CD14-positive monocyte (primary cell): Measurements from ENCODE around the gene ITGA6. TPM values are rescaled to one million over a fixed set of nuclear protein-coding genes. Genes with fewer than 3 reads are reported as not detected.
A peak's percentile ranks its signal among the peaks of the same experiment; 100 is the strongest.

Source experiments
- DNase-seq, 3 donors: peaks; one replicate each; pipeline ENCODE4 v3.0.0-alpha.2; 2011 to 2022
- H2AFZ ChIP-seq: 2 replicates; pipeline ENCODE4 v1.6.0; 2012; ENCODE audit warnings: mild to moderate bottlenecking, low read depth, low read length, inconsistent platforms; ENCODE audit not compliant: insufficient read depth, poor library complexity, severe bottlenecking
- H3K27ac ChIP-seq, 2 donors: 1 replicate in 1 of 2; 2 replicates in 1 of 2; pipeline ENCODE4 v1.5.1; 2012 to 2013; ENCODE audit warnings: low read length in 2 of 2, control low read depth in 1 of 2, inconsistent platforms in 1 of 2, low read depth in 1 of 2, mild to moderate bottlenecking in 1 of 2
- H3K27me3 ChIP-seq, 2 donors: one replicate each; pipeline versions ENCODE4 v1.6.0 to v1.6.1; 2011 to 2013; ENCODE audit warnings: low read length in 2 of 2; ENCODE audit not compliant: control insufficient read depth in 2 of 2, insufficient read depth in 2 of 2
- H3K36me3 ChIP-seq, 2 donors: replicated peaks in 1 of 2; 1 replicate in 1 of 2; 2 replicates in 1 of 2; pipeline versions ENCODE4 v1.5.1 to v1.6.1; 2012 to 2013; ENCODE audit warnings: low read length in 2 of 2, control low read depth in 1 of 2, inconsistent platforms in 1 of 2, mild to moderate bottlenecking in 1 of 2; ENCODE audit not compliant: insufficient read depth in 2 of 2, control insufficient read depth in 1 of 2
- H3K4me1 ChIP-seq, 2 donors: 1 replicate in 1 of 2; 2 replicates in 1 of 2; pipeline versions ENCODE4 v1.5.1 to v1.6.1; 2012 to 2013; ENCODE audit warnings: low read length in 2 of 2, control low read depth in 1 of 2, inconsistent platforms in 1 of 2, mild to moderate bottlenecking in 1 of 2, moderate library complexity in 1 of 2; ENCODE audit not compliant: insufficient read depth in 2 of 2, control insufficient read depth in 1 of 2
- H3K4me2 ChIP-seq: replicated peaks from 2 replicates; pipeline ENCODE3; 2012; ENCODE audit warnings: low read length, moderate library complexity, mild to moderate bottlenecking; ENCODE audit not compliant: poor library complexity, severe bottlenecking; ENCODE audit errors: extremely low read depth
- H3K4me3 ChIP-seq, 3 experiments: fragments of 200-600 bp in 1 of 3; sonication (generic) in 1 of 3; replicated peaks in 1 of 3; 1 replicate in 2 of 3; 2 replicates in 1 of 3; pipeline ENCODE4 v1.5.1; 2011 to 2013; ENCODE audit warnings: low read length in 3 of 3, mild to moderate bottlenecking in 3 of 3, control low read depth in 2 of 3, low read depth in 2 of 3, inconsistent platforms in 1 of 3, moderate library complexity in 1 of 3
- H3K79me2 ChIP-seq: 2 replicates; pipeline ENCODE4 v1.6.0; 2012; ENCODE audit warnings: mild to moderate bottlenecking, control low read depth, inconsistent platforms, low read length, moderate library complexity; ENCODE audit not compliant: insufficient read depth
- H3K9ac ChIP-seq: 2 replicates; pipeline ENCODE4 v1.6.0; 2017; ENCODE audit warnings: low read length, mild to moderate bottlenecking; ENCODE audit not compliant: insufficient read depth, poor library complexity, severe bottlenecking
- H3K9me3 ChIP-seq, 2 donors: replicated peaks in 1 of 2; 1 replicate in 1 of 2; 2 replicates in 1 of 2; pipeline versions ENCODE4 v1.5.1 to v1.6.1; 2012 to 2013; ENCODE audit warnings: low read length in 2 of 2, control low read depth in 1 of 2; ENCODE audit not compliant: control insufficient read depth in 1 of 2, insufficient read depth in 1 of 2
- H4K20me1 ChIP-seq: 2 replicates; pipeline ENCODE4 v1.6.0; 2012; ENCODE audit warnings: mild to moderate bottlenecking, low read length, control low read depth, moderate library complexity; ENCODE audit not compliant: insufficient read depth
- H3K27ac Mint-ChIP-seq, 7 donors: one replicate each; pipeline ENCODE4 v1.8.0; 2020; ENCODE audit warnings: mild to moderate bottlenecking in 7 of 7, mixed read lengths in 7 of 7, moderate library complexity in 6 of 7, inconsistent platforms in 2 of 7
- H3K27me3 Mint-ChIP-seq, 3 donors: one replicate each; pipeline ENCODE4 v1.8.0; 2021 to 2022; ENCODE audit warnings: low read depth in 3 of 3, mild to moderate bottlenecking in 3 of 3, mixed read lengths in 3 of 3, moderate library complexity in 3 of 3, inconsistent platforms in 1 of 3
- H3K36me3 Mint-ChIP-seq, 2 donors: one replicate each; pipeline ENCODE4 v1.8.0; 2020; ENCODE audit warnings: mixed read lengths in 2 of 2, inconsistent platforms in 1 of 2, mild to moderate bottlenecking in 1 of 2
- H3K4me1 Mint-ChIP-seq: one replicate; pipeline ENCODE4 v1.8.0; 2020; ENCODE audit warnings: mild to moderate bottlenecking, mixed read lengths
- H3K4me3 Mint-ChIP-seq, 2 donors: one replicate each; pipeline ENCODE4 v1.8.0; 2020; ENCODE audit warnings: mild to moderate bottlenecking in 2 of 2, mixed read lengths in 2 of 2, moderate library complexity in 1 of 2
- H3K9me3 Mint-ChIP-seq, 7 donors: one replicate each; pipeline ENCODE4 v1.8.0; 2020 to 2022; ENCODE audit warnings: mixed read lengths in 7 of 7, mild to moderate bottlenecking in 6 of 7, moderate library complexity in 6 of 7, inconsistent platforms in 2 of 7
- WGBS: methylation state at CpG from one replicate; pipeline ENCODE4 v1.1.5; 2013; ENCODE audit warnings: missing lambda C conversion rate; ENCODE audit not compliant: insufficient coverage; 5-methylcytosine and 5-hydroxymethylcytosine counted together
- intact Hi-C, 2 donors: fragments of 100-400 bp; cut with micrococcal nuclease; formaldehyde crosslinking; loops; one replicate each; pipeline versions ENCODE4 v1.15.0 to v1.15.1; 2023
- polyA plus RNA-seq, 3 donors: library from polyadenylated mRNA; depleted of rRNA in 1 of 3; unstranded in 2 of 3; stranded (reverse) in 1 of 3; fragments of 300-500 nt in 2 of 3; fragments of >200 nt in 1 of 3; fragmentation: Illumina TruSeq in 2 of 3; gene quantifications; 1 replicate in 2 of 3; 2 replicates in 1 of 3; pipeline ENCODE4 v1.2.3, GENCODE V29; 2012 to 2021
- TF ChIP-seq, protein P1 (sequence below): fragments of 200-600 bp; IDR thresholded peaks from one replicate; pipeline ENCODE4 v1.8.0; 2022; ENCODE audit warnings: antibody characterized with exemption, mild to moderate bottlenecking

ITGA6 gene
- polyA plus RNA-seq, 3 donors: 0.01 to 0.36 (median 0.20) TPM

DNA sequence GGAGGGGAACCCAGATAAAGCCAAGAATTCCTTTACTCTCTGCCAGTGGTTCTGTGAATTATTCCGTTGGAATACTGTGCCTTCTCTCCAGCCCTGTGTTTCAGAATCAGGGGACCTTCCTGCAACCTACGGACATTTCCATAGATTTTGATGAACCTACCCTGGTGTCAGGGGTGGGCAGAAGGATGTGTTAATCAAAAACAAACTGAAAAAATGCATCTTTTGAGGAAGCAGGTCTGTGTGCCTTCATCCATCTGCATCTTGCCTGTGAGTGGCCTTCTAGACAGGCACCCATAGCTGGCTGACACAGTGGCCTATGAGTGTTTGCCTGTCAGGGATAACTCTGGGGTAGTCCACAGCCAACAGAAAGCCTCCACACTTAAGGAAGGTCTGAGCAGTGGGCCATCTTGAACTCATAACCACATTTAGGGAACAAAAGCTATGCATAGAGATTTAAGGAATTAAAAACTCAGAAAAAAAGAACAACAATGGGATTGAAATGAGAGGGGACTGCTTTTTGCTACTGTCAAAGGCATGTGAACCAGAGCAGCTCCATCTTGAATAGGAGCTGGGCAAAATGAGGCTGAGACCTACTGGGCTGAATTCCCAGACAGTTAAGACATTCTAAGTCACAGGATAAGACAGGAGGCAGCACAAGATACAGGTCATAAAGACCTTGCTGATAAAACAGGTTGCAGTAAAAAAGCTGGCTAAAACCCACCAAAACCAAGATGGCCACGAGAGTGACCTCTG, 45.9 kb upstream of the ITGA6 start:
- intact Hi-C loops: no loop called here
- peaks cover 28% of the 10 kb centered on the region for H3K4me1 Mint-ChIP-seq
- H3K4me2 ChIP-seq: peak overlapping the region; percentile 62
- peak overlapping the region in 4 of 7 donors; percentile 31 to 87 (median 82) for H3K27ac Mint-ChIP-seq
- 80% methylated on average over 1 of the region's 3 CpGs for WGBS
- H3K9me3 Mint-ChIP-seq: peaks cover 3 to 14% (median 9%) of the 10 kb centered on the region in 7 donors
- no peak overlapping the region for H3K9ac ChIP-seq
- no peaks in the 10 kb centered on the region for H3K79me2 ChIP-seq
- H3K27ac ChIP-seq: no peak overlapping the region
- H3K27me3 ChIP-seq: no peaks in the 10 kb centered on the region
- H3K4me3 ChIP-seq: peak overlapping the region in 1 of 3 experiments; percentile 58
- peaks cover 24 to 28% of the 10 kb centered on the region in 2 donors for H3K4me1 ChIP-seq
- no peak overlapping the region for H2AFZ ChIP-seq
- TF ChIP-seq, protein P1, sequence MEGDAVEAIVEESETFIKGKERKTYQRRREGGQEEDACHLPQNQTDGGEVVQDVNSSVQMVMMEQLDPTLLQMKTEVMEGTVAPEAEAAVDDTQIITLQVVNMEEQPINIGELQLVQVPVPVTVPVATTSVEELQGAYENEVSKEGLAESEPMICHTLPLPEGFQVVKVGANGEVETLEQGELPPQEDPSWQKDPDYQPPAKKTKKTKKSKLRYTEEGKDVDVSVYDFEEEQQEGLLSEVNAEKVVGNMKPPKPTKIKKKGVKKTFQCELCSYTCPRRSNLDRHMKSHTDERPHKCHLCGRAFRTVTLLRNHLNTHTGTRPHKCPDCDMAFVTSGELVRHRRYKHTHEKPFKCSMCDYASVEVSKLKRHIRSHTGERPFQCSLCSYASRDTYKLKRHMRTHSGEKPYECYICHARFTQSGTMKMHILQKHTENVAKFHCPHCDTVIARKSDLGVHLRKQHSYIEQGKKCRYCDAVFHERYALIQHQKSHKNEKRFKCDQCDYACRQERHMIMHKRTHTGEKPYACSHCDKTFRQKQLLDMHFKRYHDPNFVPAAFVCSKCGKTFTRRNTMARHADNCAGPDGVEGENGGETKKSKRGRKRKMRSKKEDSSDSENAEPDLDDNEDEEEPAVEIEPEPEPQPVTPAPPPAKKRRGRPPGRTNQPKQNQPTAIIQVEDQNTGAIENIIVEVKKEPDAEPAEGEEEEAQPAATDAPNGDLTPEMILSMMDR: no peak
- H4K20me1 ChIP-seq: no peaks in the 10 kb centered on the region
- H3K36me3 ChIP-seq: no peaks in the 10 kb centered on the region
- peak in 1 of 3 donors; percentile 23 for DNase-seq
- peak overlapping the region in 1 of 2 donors; percentile 81 for H3K4me3 Mint-ChIP-seq
- H3K27me3 Mint-ChIP-seq: peaks cover 3 to 9% (median 4%) of the 10 kb centered on the region in 3 donors
- H3K36me3 Mint-ChIP-seq: peaks cover 3 to 6% of the 10 kb centered on the region in 2 donors
- peaks cover 4 to 9% of the 10 kb centered on the region in 2 donors for H3K9me3 ChIP-seq

GRCh38 chr2:172387361-172387760, 40.0 kb upstream of the ITGA6 start:
- Histone ChIP-seq H3K4me2 (no peak overlapping the region), H3K4me3 (no peak overlapping the region), H3K27me3 (no peaks in the 10 kb centered on the region), H4K20me1 (no peaks in the 10 kb centered on the region), H2AFZ (no peak overlapping the region), H3K79me2 (no peaks in the 10 kb centered on the region), H3K9me3 (no peaks in the 10 kb centered on the region), H3K36me3 (no peaks in the 10 kb centered on the region), H3K27ac (no peak overlapping the region), H3K9ac (no peak overlapping the region), H3K4me1 (peaks cover 0 to 3% of the 10 kb centered on the region in 2 donors)
- H3K4me3 Mint-ChIP-seq: no peak overlapping the region
- no peak for DNase-seq
- peaks cover 0 to 2% of the 10 kb centered on the region in 2 donors for H3K36me3 Mint-ChIP-seq
- H3K27me3 Mint-ChIP-seq: peaks cover 0 to 4% (median 2%) of the 10 kb centered on the region in 3 donors
- H3K9me3 Mint-ChIP-seq: peaks cover 0 to 7% (median 0%) of the 10 kb centered on the region in 7 donors
- 96% methylated on average over 3 of the region's 4 CpGs for WGBS
- TF ChIP-seq, protein P1: no peak
- H3K4me1 Mint-ChIP-seq: peaks cover 10% of the 10 kb centered on the region
- H3K27ac Mint-ChIP-seq: no peak overlapping the region
- intact Hi-C loops: no loop called here
